NCI-H82 (cell line): ENCODE measurements around the gene PTPRN2.

Source experiments
- DNase-seq: peaks from one replicate; lab custom pipeline; 2025; lab: John Stamatoyannopoulos, UW

The PTPRN2 gene

GRCh38 chr7:158025686-158026600 lies 561.7 kb downstream of the PTPRN2 start:
- peak; percentile 4 for DNase-seq

GRCh38 chr7:158024881-158025280 lies 562.7 kb downstream of the PTPRN2 start:
- DNase-seq = no peak

GRCh38 chr7:158024351-158024715 lies 563.3 kb downstream of the PTPRN2 start:
- DNase-seq = no peak

GRCh38 chr7:158023681-158024350 lies 563.8 kb downstream of the PTPRN2 start:
- DNase-seq = no peak

DNA sequence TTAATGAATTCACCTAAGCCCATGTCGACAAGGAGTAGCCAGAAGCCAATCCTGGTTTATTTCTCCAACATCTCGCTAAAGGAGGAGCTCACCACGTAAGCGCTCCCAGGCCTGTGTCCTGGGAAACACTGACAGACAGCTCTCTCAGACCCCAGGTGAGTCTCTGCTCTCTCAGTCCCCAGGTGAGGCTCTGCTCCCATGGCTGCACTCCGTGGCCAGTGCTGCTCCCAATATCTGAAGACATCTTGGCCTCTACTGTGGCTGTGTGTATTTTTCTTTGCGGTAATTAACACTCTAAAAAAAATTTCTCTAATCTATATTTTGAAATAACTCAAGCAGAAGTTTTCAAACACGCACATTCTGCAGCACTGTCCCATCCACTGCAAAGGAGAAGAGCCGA lies 564.5 kb downstream of the PTPRN2 start:
- no peak for DNase-seq

- DNase-seq = no peak
These were observed 565.0 kb downstream of the PTPRN2 start for GRCh38 chr7:158022601-158023000.

DNA sequence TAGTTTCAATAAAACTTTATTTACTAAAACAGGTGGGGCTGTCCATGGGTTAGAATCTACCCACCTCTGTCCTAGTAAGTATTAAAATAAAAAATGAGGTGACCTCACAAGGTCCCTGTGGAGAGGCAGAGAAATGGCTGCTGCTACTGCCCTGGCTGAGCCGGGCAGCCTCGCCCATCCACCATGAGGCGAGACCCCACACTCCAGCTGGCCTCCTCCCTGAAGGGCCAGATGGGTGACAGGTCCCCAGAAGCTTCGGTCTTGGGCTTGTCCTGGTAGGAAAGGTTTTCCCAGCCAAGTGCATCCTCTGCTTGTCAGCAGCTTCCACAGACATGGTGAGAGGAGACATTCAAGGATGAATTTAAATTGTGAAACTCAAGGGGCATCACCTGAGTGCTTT lies 565.8 kb downstream of the PTPRN2 start:
- DNase-seq = no peak

GRCh38 chr7:158020706-158021095 lies 566.9 kb downstream of the PTPRN2 start:
- DNase-seq = no peak

- no peak for DNase-seq
These were observed 567.6 kb downstream of the PTPRN2 start for GRCh38 chr7:158019726-158020705.

DNA sequence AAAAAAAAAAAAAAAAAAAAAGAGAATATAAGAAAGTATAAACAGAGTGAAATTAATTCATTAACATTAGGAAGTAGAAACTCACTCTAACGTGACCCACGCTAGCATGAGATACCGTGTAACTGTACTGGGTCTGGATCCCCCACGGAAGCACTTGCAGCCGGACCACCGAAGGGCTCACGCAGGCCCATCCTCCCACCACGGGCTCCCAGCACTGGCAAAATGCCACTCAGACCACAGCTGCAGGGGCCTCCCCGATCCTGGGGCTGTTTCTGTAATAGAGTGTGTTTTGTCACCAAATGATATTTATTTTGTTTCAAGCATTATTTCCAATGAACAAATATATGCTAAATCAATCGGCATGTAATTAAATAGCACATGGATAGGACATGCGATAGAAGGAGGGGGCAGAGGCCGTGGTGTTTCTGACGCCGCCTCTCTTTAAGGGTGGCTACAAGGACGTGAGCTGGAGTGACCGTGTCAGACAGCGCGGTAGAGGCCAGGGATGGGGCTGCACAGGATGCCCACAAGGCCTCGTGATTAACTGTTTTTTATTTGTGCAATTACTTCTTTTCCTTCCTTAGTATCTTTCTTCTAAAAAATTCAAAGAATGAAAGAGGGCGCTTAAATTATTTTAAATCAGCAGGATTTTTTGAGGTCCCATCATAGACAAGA lies 568.5 kb downstream of the PTPRN2 start:
- DNase-seq = no peak

DNA sequence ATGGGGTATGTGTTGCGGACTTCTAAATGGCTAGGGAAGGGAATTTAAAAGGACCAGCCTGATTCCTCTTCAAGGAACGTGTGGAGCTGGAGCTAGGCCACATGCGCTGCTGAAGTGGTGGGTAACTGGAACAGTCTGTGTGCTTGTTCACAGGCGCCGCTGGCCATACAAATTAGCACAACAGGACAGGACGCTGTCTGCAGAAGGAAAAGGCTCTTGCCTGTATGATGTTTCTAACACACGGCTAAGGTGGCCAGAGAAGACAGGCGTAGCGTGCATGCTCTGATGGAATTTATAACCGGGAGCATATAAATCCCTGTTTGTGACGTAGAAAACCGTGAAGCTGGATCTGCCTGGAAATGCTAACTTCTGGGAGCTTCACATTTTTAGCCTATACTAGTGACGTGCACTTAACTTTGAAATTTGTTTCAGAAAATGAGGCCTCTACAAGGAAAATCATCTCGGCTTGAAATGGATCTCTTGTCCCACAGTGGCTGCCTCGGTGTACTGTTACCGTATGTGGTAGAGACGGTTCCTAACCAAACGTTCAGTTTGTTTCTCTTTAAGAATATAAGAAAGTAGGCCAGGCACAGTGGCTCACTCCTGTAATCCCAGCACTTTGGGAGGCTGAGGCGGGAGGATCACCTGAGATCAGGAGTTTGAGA lies 569.4 kb downstream of the PTPRN2 start:
- DNase-seq = no peak

- no peak for DNase-seq
These were observed 570.2 kb downstream of the PTPRN2 start for GRCh38 chr7:158017111-158018097.

GRCh38 chr7:158016180-158017097 lies 571.2 kb downstream of the PTPRN2 start:
- DNase-seq = peak; percentile 26

DNA sequence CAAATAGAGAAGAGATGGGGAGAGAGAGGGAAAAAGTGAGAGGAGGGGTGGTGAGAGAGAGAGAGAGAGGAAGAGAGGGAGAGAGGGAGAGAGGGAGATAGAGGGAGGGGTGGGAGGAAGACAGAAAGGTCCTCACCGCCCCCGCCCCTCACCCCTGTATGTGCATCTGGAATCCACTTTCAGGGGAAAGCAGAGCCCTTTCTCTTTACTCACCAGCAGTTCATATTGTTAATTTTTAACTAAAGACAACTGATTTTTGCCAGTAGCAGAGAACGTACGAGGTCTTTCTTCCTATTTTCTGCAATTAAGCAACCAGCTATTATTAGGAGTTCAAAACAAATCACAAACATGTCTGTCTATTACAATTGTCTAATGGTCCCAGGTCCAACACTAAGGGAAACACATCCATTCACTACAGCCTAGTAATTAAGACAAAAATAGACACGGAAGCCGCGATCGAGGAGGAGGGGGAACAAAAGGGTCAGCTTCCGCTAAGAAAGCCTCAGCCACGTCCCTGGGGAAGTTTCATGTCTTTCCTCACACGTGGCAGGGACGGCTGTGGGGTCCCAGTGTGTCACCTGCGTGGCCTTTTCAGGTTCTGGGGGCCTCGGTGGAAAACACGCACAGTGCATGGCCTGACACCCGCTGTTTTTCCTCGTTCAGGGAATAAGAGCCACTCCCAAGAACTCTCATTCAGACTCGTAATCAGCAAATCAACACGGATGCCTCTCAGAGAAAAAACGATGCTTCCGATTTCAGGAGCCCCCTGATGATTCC lies 572.0 kb downstream of the PTPRN2 start:
- no peak for DNase-seq

- DNase-seq = no peak
These were observed 572.6 kb downstream of the PTPRN2 start for GRCh38 chr7:158014976-158015375.

DNA sequence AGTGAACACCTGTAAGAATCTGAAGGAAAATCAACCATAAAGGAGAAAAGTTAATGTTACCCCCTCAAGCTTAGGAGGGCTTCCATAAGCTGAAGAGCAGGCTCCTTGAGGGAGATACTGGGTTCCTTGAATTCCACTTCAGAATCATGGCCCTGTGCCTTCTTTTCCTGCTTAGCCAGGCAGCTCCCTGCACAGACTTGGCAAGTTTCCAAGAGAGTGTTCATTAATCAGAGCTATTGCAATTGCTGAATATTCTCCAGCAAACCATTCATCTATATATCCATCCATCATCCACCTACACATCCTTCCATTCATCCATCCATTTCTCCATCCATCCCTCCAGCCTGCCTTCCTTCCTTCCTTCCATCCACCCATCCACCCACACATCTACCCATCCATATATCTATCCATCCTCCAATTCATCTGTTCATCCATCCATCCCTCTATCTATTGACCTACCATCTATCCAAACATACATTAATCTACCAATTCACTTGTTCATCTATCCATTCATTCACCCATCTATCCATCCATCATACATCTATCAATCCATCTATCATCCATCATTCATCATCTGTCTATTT lies 574.4 kb downstream of the PTPRN2 start:
- peak; percentile 6 for DNase-seq

- DNase-seq = no peak
These were observed 575.7 kb downstream of the PTPRN2 start for GRCh38 chr7:158011941-158012340.
